ENCODE data around the gene ZNF219.
A peak's percentile ranks its signal among the peaks of the same experiment; 100 is the strongest.

ZNF219 gene

GRCh38 chr14:21098076-21098891, at the start of gene ZNF219:
Gene ZNF219, minus strand, starts transcription at chr14:21098655. Its CDS starts 5,064 bp downstream, at chr14:21093591.
- DNase-seq: no peak

DNA sequence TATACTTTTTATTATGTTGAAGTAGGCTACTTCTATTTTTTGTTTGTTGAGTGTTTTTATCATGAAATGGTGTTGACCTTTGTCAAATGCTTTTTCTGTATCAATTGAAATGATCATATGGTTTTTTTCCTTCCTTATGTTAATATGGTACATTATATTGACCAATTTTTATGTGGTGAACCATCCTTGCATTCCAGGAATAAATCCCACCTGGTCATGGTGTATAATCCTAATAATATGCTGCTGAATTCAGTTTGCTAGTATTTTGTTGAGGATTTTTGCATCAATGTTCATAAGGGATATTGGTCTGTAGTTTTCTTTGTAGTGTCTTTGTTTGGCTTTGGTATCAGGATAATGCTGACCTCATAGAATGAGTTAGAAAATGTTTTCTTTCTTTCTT, 47.0 kb upstream of the ZNF219 start:
- DNase-seq: no peak

GRCh38 chr14:21142357-21142756, 43.9 kb upstream of the ZNF219 start:
- DNase-seq: no peak

DNA sequence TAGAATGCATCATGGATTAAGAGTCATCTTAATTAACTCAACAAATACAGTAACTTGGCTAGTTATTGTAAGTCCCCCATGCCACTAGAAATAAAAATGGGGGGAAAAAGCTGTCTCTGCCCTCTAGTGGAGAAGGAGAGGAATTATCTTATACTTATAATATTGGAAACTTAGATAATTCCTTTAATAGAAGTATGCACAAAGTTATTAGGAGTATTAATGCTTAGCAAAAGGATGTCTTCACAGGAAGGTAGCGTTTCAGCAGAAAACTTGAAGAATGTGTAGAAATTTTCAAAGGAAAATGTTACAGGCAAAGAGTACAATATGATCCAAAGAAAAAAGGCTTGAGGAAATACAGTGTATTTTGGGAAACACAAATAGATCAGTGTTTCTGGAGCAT, 37.6 kb upstream of the ZNF219 start:
- no peak for DNase-seq

- DNase-seq: no peak
Observed at GRCh38 chr14:21133901-21134300, 35.4 kb upstream of the ZNF219 start.

- DNase-seq: no peak
Observed at GRCh38 chr14:21123429-21123828, 25.0 kb upstream of the ZNF219 start.

GRCh38 chr14:21121122-21121521, 22.7 kb upstream of the ZNF219 start:
- DNase-seq: no peak

DNA sequence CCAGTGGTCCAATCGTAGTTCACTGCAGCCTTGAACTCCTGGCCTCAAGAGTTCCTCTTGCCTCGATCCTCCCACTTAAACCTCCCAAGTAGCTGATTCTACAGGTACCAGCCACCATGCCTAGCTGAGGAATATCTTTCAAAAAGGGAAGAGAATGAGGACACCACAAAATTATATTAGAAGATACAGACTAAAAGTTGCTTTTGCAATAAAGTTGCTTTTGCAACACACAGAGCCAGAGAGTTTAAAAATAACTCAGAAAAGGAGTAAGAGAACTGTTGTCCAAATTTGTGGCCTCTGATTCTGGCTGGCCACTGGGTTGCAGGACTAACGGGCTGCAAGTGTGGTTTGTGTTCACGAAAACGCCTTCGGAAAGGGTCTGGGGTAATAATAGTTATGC, 22.2 kb upstream of the ZNF219 start:
- no peak for DNase-seq

DNA sequence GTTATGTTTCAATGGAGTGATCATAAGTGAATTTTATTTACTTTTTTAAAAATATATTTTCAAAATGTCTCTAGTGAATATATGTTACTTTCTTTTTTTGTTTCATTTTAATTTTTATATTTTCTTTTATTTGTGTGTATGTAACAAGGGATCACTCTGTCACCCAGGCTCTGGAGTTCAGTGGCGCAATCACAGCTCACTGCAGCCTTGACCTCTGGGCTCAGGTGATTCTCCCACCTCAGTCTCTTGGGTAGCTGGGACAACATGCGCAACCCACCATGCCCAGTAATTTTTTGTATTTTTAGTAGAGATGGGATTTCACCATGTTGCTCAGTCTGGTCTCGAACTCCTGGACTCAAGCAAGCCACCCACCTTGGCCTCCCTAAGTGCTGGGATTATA, 20.5 kb upstream of the ZNF219 start:
- no peak for DNase-seq

GRCh38 chr14:21113369-21113768, 14.9 kb upstream of the ZNF219 start:
- no peak for DNase-seq

- no peak for DNase-seq
Observed at GRCh38 chr14:21112255-21112654, 13.8 kb upstream of the ZNF219 start.

GRCh38 chr14:21109377-21110138, 11.1 kb upstream of the ZNF219 start:
- no peak for DNase-seq

- DNase-seq: no peak
Observed at GRCh38 chr14:21108791-21109190, 10.3 kb upstream of the ZNF219 start.

GRCh38 chr14:21107283-21107800, 8.9 kb upstream of the ZNF219 start:
- DNase-seq: no peak

- DNase-seq: peak; percentile 34 to 65 (median 55)
Observed at GRCh38 chr14:21106498-21107282, 8.2 kb upstream of the ZNF219 start.

- no peak for DNase-seq
Observed at GRCh38 chr14:21106176-21106497, 7.7 kb upstream of the ZNF219 start.

DNA sequence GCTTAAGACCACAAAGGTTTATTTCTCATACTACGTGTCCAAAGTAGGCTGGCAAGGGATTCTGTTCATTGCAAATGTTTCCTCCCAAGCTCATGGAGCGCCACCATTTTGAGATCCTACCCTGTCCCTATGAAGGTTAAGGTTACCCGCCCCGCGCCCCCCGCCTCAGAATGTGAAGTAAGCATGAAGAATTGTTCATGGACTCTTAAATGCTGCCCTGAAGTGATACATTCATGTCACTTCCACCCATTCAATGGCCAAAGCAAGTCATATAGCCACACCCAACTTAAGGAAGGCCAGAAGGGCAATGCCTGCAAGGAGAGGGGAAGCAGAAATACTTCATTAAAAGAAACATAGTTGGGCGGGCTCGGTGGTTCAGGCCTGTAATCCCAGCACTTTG, 6.6 kb upstream of the ZNF219 start:
- DNase-seq: no peak

- DNase-seq: peak in 2 of 4 experiments; percentile 25 to 36
Observed at GRCh38 chr14:21104448-21105060, 6.1 kb upstream of the ZNF219 start.

GRCh38 chr14:21103710-21104447, 5.4 kb upstream of the ZNF219 start:
- peak; percentile 88 to 90 (median 88) for DNase-seq

DNA sequence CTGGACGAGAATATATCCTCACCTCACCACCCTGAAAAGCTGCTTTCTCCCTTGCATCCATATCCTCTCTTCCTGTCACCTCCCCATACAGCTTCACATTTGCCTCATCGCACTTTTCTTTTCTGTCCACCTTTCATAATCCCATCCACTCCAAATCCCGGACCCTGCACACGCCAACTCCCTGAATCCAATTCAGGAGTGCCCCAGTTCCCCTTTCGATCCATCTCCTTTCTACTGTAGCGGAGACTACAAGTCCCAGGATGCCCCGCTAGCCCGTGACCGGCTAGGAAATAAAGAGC, 4.9 kb upstream of the ZNF219 start:
- no peak for DNase-seq

GRCh38 chr14:21102521-21103410, 4.3 kb upstream of the ZNF219 start:
- no peak for DNase-seq

All from activated CD4-positive, CD25-positive, alpha-beta regulatory T cell (primary cell).